ENCODE measurements around the gene CARD9.

The CARD9 gene

DNA sequence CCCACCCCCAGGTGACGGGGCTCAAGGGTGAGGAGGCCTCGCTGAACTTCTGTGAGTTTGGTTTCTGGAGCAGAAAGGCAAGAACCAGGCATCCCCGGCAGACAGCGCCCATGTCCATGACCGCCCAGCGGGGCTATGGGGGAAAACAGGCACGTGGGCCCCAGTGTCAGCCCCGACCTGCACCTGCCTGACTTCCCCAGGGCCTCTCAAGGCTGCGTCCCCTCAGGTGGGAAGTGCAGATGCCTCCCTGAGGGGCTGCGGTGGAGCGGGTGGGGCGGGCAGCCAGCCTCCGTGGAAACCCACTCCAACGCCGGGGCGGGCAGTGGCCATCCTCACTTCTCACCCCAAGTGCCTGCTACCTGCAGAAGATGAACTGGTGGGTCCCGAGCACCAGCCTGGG, 6.9 kb upstream of the CARD9 start:
- DNase-seq: no peak

DNA sequence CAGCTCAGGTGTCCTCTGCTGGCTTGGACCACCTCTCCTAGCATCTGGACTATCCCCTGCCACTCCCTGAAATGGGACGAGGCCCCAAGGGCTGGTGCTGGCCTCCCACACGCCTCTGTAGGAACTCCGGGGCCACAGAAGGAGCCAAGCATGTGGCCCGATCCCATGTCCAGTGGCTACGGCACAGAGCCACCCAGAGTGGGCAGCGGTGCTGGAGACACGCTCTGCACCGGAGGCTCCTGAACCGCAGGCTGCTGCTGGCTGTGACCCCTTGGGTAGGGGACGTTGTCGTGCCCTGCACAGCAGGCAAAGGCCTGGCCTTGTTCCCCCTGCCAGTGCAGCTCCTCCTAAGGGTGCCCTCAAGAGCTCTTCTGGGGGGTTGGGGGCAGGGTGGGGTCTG, 6.4 kb upstream of the CARD9 start:
- DNase-seq: no peak

DNA sequence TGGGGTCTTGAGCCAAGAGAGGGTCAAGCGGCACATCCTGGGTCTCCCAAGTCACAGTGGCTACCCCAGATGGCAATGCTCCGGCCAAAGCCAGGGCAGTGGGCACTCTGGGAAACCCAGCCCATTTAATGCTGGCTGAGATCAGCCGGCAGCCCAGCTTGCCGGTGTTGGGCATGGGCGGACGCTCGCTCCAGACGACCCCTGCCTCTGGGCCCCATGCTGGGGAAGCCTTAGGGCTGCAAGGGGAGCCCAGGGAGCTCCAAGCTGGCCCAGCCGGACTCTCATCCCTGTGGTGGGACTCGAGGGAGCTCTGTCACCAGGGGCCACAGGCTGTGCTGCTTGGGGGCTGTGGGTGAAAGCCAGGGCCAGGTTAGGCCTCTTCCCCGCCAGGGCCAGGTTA, 5.9 kb upstream of the CARD9 start:
- DNase-seq: no peak

DNA sequence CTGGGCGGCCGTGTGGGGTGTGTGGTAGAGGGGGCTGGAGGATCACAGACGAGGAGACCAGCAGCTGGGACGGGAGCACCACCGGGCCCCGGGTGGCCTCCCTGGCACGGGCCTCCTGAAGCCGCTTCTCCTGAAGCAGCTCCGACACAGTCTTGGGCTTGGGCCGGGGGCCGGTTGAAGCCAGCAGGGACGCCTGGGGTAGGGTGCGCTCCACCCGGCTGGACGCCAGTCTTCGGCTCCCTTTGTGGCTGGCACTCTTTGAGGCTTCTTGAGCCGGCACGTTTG, 5.5 kb upstream of the CARD9 start:
- no peak for DNase-seq

DNA sequence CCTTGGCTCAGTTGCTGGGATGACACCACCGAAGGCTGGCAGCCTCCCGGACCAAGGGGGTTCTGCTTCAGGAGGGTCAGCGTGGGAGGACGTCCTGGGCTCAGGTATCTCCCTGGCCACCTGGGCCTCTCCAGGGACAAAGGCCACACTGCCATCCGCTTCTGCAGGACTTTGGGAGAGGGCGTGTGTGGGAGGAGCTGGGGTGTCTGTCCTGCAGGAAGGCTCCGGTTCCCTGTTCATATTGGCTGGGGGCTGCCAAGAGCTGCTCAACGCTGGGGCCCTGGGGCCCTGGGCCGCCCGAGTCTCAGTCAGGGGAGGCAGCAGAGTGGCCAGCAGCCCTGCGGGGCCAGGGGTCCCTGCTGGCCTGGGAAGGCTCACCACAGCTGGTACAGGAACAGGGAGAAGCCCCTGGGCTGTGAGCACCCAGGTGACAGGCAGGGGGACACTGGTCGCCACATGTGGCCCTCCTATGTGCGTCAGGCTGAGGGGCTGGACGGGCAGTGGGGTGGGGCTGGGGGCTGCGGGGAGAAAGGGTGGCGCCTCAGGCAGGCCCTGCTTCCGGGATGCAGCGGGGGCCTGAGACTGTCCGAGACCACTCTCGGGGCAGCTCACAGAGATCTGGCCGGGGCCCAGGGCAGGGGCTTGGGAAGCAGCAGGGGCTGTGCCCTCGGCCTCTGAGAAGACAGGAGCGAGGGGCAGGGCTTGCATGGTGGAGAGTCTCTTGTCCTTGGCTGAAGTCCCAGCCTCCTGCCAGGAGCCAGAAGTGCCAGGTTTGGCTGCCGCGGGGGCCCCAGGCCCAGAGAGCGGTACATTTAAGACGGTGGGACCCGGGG, 4.9 kb upstream of the CARD9 start:
- DNase-seq: no peak

DNA sequence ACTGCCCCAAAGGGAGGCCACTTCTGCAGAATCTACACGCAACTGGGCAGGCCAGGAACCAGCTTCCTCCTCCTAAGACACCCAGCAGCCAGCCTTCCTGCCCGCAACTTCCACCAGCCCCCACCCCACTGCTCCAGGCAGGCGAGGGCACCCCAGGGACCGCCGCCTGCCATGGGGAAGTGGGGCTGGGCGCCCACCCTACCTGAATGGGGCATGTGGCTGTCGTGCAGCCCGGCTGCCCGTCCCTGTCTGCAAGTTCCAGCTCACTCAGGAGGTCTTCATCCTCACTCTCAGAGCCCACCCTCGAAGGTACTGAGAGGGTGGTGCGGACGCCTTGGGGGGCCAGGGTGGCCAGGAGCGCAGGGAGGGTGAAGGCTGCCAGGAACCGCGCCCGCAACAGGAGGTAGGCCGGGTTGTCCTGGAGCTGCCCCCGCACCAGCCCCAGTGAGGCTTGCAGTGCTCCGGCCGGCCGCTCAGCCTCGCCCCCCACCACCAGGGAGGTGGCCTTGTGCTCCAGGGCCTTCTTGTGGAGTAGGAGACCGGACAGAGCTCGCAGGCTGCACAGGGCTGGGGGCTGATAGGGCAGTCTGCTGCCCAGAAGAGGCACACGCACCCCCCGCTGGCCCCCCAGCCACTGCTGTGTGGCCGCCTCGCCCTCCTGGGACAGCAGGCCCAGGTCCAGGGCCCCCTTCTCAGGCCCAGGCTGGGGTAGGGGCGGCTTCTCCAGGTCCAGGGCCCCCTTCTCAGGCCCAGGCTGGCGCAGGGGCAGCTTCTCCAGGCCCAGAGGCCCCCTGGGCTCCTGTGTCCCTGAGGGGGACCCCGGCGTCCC, 4.1 kb upstream of the CARD9 start:
- no peak for DNase-seq

DNA sequence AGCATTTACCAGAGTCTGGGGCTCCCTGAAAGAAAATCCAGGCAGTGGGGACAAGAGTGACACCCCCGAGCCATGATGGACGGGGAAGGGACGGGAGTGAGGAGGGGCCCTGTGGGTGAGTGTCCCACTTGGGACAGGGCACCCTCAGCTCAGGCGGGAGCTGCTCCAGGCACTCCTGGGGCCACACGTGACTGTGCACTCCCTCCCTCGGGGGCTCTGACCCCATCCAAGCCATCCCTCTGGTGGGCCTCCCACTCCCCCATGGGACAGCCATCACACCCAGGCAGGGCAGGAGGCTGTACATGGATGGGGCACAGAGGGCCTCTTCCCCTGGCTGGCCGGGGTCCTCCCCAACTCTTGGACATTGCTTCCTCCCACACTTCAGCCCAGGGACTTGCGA, 3.0 kb upstream of the CARD9 start:
- no peak for DNase-seq

DNA sequence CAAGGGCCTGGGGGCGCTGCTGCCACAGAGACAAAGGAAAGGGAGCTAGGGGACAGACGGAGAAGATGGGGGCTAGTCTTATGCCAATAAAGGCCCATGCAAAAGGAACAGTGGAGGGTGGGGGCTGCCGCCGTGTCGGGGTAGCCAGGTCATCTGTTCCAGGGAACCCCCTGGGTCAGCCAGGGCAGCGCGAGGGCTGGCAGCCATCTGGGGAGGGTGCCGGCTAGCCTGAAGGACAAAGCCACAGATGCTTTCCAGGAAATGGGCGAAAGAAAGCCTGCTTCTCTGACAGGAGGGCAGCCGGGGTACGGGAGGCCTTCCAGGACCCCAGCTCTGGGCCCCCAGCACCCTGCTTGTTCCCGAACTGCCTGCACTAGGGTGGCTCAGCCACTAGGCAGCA, 1.6 kb upstream of the CARD9 start:
- DNase-seq: no peak

DNA sequence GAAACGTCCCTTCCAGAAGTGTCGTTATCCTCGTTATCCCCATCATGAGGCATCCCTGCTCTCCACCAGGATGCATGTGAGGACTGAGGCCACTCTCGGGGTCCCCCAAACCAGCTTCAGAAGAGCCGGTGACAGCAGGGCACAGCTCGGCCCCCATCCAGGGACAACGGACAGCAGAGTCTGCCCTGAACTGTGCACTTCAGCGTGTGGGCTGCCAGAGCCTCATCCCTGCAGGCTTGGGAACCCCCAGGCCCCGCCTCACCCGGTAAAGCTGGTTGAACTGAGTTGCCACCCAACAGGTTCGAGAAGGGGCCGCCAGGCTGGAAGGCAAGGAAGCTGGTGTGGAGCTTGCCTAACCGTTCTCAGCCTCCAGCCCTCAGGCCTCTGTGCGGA, 710 bp upstream of the CARD9 start:
- no peak for DNase-seq

DNA sequence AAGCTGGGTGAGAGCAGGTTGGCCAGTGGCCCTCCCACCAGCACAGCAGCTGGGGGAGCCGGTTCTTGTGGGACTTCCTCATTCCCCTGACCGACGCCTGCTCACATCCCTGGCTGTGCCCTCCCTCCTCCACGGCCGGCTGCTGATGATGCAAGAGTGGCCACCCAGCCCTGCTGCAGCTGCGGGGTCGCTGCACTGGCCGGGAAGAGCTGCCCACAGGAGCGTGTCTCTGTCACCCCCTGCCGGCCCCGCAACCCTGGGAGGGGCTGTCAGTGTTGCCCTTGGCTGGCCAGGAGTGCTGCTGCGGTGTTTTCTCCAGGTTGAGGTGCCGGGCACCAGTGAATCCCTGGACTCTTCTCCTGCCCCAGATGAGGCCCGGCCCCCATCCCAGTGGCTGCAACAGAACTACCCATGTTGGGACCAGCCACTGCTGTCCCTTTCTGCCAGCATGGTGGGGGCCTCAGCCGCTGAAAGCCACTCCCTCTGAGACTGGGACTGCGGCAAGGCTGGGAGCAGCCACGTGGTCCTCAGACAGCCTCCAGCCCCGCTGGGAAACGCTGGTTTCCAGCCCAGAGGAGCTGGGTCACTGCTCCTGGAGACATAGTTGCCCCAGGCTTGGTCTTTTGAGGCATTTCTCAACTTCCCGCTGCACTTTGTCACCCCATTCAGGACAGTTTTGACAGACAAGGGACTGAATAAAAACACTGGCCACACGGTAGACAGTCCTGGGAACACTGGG, 739 bp downstream of the CARD9 start:
- peak; percentile 66 for DNase-seq

DNA sequence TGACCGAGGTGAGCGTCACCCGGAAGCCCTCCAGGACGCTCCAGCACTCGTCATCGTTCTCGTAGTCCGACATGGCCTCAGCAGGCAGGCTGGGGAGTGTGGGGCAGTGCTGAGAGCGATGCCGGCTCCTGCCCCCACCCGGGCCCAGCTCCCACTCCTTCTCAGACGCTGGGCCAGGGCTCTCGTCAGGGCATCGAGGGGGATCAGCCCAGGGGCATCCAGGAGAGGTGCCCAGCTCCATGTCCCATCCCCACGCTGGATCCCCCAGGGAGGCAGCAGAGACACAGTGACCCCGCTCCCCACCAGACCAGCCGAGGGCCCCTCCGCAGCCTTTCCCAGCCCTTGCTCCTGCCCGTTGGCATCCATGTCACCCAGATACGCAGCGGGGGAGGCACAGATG, 1.5 kb downstream of the CARD9 start:
- DNase-seq: no peak

DNA sequence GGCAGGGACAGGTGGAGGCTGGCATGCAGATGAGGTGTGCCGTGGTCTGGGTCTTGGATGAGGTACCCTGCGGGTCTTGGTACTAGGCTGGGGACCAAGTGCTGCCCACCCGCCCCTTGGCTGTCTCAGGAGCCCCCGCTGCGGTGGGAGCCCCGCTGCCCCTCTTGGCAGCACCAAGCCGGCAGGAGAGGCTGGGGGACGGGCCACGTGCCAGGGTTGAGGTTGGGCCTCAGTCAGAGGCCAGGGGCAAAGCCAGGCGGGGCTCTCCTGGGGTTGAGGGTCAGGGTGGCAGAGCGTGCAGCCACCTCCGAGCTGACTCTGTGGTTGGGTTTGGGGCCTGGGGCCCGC, 2.0 kb downstream of the CARD9 start:
- DNase-seq: no peak

DNA sequence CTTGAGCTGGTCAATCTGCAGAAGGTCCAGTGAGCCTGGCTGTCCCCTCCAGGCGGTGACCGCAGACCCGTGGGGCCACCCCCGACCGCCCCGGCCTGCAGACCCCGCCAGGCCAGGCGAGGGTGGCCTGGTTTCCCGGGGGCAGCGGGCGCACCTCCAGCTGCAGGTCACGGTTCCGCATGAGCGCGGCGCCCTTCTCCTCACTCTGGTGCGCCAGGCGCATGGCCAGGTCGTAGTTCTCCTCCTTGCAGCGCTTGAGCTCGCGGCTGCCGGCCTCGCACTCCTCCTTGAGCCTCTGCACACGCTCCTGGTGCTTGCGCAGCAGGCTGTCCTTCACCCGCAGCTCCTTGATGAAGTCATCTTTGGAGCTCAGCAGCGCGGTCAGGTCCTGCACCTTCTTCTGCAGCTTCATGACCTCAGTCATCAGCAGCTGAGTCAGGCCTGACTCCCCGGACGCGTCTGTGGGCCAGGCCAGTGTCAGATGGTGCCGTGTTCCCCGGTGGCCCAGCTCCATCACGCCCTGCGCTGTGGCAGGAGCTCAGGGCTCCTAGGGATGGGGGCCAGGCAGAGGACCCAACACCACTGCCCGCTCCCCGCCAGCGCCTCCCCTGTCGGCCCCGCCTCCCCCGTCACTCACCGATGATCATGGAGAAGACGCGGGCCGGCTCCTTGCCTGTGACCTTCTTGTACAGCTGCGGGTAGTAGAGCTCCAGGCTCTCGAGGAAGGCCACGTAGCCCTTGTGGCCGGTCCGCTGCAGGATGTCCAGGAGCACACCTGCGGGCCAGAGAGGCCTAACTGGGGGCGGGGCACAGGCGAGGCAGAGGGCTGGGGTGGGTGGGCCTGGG, 2.6 kb downstream of the CARD9 start:
- no peak for DNase-seq

DNA sequence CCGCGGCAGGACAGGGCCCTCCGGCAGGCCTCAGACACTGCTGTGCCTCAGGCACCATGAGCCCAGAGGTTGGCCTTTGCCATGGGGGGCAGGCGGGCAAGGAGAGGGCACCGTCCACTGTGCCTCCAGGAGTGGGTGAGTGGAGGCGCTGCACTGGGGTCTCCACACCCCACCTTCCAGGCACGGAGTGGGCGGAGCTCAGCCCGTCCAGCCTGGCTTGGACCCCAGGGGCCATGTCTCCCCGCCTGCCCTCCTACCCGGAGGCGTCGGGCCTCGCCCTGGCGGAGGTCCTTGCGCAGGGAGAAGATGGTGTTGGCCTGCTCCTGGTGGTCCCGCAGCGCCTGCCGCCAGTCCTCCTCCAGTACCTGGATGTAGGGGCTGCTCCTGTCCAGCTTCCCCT, 3.4 kb downstream of the CARD9 start:
- no peak for DNase-seq

DNA sequence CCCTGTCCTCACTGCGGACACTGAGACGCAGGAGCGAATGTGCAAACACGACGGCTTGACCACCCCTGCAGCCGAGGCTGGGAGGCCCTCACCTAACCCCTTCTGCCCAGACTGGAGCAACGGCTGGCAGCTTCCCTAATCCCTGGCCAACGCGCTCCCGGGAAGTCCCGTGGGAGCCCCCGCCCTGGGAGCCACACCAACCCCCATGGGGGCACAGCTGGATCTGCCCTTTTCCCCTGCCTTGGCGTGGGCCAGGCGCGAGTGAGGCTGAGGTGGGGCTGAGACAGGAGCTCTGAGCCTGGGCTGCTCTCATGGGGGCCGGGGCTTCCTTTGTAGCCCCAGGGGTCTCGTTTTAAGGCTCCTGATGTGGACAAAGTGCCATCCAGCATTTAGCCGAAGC, 5.3 kb downstream of the CARD9 start:
- DNase-seq: no peak

DNA sequence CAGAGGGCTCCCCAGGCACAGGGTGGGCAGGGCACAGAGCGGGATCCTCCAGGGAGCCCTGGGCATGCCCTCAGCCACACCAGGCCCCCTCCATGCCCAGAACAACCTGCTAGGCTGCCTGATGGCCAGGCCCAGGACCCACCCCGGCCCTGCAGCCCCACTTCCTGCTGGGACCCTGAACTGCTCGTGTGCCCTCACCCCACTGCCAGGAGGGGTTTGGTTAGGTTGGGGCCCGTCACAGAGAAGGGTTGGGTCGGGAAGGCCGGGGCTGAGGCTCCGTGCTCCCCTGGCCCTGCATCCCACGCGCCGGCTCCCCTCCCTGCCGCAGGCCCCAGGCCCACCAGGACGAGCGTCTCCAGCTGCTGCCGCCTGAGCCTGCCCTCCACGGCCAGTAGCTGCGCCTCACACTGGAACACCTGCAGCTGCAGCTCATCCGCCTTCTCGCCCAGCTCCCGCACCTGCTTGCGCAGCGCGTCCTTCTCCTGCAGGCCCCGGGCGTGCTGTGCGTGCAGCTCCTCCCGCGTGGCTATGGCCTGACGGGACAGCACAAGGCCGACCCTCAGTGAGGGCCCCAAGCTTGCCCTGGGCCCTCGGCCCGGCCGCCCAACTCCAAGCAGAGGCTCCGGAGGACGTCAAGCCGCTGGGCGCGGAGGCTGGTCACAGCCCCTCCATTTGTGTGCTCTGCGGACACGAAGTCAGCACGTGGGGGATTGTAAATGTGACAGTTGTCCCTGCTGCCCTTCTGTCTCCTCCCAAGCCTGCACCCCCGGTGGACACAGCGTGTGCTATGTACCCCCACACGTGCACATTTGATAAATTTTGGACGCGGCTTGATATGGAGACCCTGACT, 5.9 kb downstream of the CARD9 start:
- no peak for DNase-seq

DNA sequence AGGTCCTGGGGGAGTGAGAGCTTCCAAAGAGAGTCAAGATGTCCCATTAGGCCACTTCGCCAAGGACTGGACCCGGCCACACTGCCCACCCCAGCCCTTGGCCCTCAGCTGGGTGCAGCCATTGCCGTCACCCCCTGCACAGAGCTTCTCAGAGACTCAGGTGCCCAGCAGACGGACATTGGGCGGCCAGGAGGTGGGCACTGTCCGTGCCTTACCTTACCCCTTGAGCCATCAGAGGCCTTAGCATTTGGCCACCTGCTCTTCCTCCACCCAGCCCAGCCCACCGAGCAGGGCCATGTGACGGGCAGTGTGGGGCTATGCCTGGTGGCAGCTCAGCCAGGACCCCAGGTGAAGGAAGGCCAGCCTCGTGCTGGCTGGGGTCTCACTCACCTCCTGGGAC, 6.6 kb downstream of the CARD9 start:
- DNase-seq: no peak

DNA sequence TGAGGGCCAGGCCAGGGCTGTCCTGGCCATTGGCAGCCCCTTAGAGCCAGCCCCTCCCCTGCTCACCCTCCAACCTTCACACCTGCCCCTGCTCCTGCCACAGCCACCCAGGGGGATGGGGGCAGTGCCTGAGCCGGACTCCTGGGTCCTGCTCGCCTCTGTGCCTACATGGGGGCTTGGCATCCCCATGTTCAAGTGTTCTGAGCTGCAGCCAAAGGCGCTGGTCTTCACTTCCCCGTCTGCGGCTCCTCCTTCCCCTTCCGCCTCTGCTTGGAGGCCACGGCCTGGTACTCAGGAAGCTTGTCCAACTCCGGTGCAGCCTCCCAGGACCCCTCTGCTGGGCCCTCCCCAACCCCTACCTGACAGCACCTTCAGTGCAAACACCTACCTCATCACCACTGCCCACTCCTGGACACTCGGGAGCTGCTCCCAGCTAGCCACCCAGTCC, 7.7 kb downstream of the CARD9 start:
- no peak for DNase-seq

DNA sequence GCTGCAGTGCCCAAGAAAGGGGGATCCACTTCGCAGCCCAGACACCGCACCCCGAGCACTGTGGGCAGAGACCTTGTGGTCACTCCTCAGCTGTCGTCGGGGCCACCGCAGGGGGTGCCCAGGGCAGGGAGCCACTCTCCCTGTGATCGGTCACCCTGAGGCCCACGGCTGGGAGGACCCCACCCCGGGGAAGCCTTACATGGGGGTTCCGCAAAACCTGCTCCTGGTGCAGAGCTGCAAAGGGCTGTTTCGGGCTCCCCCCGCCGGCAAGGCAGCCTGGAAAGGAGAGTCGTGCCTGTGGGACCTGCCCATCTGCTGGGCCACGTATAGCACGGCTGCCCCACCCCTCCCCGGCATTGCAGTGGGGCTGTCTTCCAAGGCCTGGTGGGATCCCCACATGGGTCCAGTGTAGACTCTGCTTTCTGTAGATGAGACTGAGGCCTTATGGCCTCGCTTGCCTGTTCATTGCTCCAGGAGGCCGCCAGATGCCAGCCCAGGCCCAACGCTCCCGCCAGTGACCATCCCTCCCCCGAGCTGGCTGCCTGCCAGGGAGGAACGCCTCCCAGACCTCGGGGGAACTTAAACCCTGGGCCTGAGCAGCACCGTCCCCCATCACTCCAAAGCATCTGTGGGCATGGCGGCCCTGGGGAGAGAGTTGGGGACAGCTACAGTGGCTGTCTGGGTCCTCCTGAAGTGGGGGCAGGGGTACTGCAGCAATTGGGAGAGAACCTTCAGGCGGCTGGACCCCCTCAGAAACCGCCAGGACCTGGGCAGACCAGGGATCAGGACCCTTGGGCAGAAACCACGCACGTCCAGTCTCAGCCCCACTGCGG, 8.3 kb downstream of the CARD9 start:
- DNase-seq: no peak

DNA sequence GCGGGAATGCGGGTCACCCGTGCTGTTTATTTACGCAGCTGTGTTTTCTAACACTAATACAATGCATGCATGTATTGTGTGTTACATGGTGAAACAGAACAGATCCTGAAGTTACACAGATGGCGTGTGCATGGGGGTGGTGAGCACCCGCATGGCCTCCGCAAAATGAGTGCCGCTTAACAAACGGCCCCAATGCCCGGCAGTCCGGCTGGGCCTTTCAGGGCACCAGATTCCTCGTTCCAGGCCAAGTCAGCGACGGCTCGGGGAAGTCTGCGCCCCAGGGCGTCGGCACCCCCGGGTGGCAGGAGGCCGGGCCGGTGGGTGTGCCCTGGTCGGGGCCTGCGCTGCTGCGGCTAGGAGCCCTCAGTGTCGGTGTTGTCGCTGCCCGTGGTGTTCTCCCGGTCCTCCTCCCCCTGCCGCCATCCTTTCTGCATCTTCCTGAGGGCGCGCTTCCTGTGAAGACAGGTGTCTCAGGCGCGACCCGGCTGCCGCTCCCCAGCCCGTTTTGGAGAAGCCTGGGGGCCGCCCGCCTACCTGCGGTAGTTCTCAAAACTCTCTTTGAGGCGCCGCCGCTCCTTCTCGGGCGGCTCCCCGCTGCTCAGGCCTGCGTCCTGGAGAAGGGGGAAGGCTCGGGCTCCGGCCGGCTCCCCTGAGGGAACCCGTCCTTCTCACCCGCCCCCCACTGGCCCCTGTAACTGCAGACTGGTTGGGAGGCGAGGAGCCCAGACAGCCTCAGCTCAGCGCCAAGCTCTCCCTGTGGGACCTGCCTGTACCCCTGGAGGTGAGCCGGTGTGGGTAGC, 9.3 kb downstream of the CARD9 start:
- no peak for DNase-seq

Data from fibroblast of skin of back (primary cell).